Measurements from ENCODE around the gene GRK7. TPM values are rescaled to one million over a fixed set of nuclear protein-coding genes. Genes with fewer than 3 reads are reported as not detected.
"Not testable (repeated sequence)": the region's sequence is repeated elsewhere in the genome, so short reads cannot be mapped to it uniquely, and the experiment has no call there.

The GRK7 gene
- total RNA-seq, 1 donor from 2014 or later = 0.10 TPM

- not testable (repeated sequence) for DNase-seq
These were observed 656 bp upstream of the GRK7 start for GRCh38 chr3:141762552-141762951.

GRCh38 chr3:141764045-141764444 is 837 bp downstream of the GRK7 start:
- no peak for DNase-seq

GRCh38 chr3:141764465-141764864 is 1.3 kb downstream of the GRK7 start:
- no peak for DNase-seq

- no peak for DNase-seq
These were observed 1.8 kb downstream of the GRK7 start for GRCh38 chr3:141764986-141765385.

GRCh38 chr3:141767066-141767465 is 3.9 kb downstream of the GRK7 start:
- no peak for DNase-seq

GRCh38 chr3:141769221-141769894 is 6.2 kb downstream of the GRK7 start:
- DNase-seq = no peak

GRCh38 chr3:141773676-141774075 is 10.5 kb downstream of the GRK7 start:
- no peak for DNase-seq

- no peak for DNase-seq
These were observed 13.2 kb downstream of the GRK7 start for GRCh38 chr3:141776376-141776775.

GRCh38 chr3:141776885-141777284 is 13.7 kb downstream of the GRK7 start:
- no peak for DNase-seq

- DNase-seq = no peak
These were observed 15.0 kb downstream of the GRK7 start for GRCh38 chr3:141777957-141778813.

- no peak for DNase-seq
These were observed 16.5 kb downstream of the GRK7 start for GRCh38 chr3:141779667-141780066.

- no peak for DNase-seq
These were observed 19.3 kb downstream of the GRK7 start for GRCh38 chr3:141782386-141782932.

- no peak for DNase-seq
These were observed 20.4 kb downstream of the GRK7 start for GRCh38 chr3:141783632-141784031.

- DNase-seq = no peak
These were observed 20.9 kb downstream of the GRK7 start for GRCh38 chr3:141784096-141784495.

- no peak for DNase-seq
These were observed 21.3 kb downstream of the GRK7 start for GRCh38 chr3:141784531-141784930.

- no peak for DNase-seq
These were observed 24.9 kb downstream of the GRK7 start for GRCh38 chr3:141788149-141788548.

GRCh38 chr3:141788750-141789149 is 25.5 kb downstream of the GRK7 start:
- DNase-seq = not testable (repeated sequence)

GRCh38 chr3:141789281-141789680 is 26.1 kb downstream of the GRK7 start:
- no peak for DNase-seq

- no peak for DNase-seq
These were observed 27.0 kb downstream of the GRK7 start for GRCh38 chr3:141790171-141790570.

- DNase-seq = no peak
These were observed 29.3 kb downstream of the GRK7 start for GRCh38 chr3:141792495-141792894.

GRCh38 chr3:141793476-141794260 is 30.5 kb downstream of the GRK7 start:
- no peak for DNase-seq

GRCh38 chr3:141795276-141795675 is 32.1 kb downstream of the GRK7 start:
- no peak for DNase-seq

- DNase-seq = no peak
These were observed 32.5 kb downstream of the GRK7 start for GRCh38 chr3:141795741-141796080.

Measured in skin of body (tissue), 2 donors.